ENCODE results near the gene CXorf58. TPM values are rescaled to one million over a fixed set of nuclear protein-coding genes. Genes with fewer than 3 reads are reported as not detected.

Gene CXorf58
- polyA plus RNA-seq, 1 of the 3 experiments (the other 2 are of a cell fraction) = not detected

- Histone ChIP-seq H3K27ac (ENCODE audit: low read depth in 2 of 2, low read length in 1 of 2) (peak overlapping the region; percentile 81 to 83; a peak in 3 of 4 replicates), H3K4me3 (ENCODE audit: low read depth in 2 of 2, low read length in 1 of 2) (peak overlapping the region; percentile 63 to 67; a peak in 3 of 4 replicates), H3K9ac (peak overlapping the region; percentile 76; the same call in 1 of the 2 replicates), H3K36me3 (replicated peaks in 1 of 2; ENCODE audit: control insufficient read depth in 1 of 2, insufficient read depth in 2 of 2, low read length in 1 of 2) (no peaks in the 10 kb centered on the region), H3K4me1 (ENCODE audit: control insufficient read depth in 1 of 2, insufficient read depth in 2 of 2, low read depth in 1 of 2, low read length in 1 of 2) (no peaks in the 10 kb centered on the region; a peak in 2 of 4 replicates), H3K9me3 (no peaks in the 10 kb centered on the region), H3K79me2 (ENCODE audit: insufficient read depth) (peaks cover 9% of the 10 kb centered on the region; the same call in 1 of the 2 replicates), H2AFZ (ENCODE audit: low read depth) (peak overlapping the region; percentile 85), H3F3A (replicated peaks; ENCODE audit: insufficient read depth) (no peaks in the 10 kb centered on the region), H3K27me3 (ENCODE audit: insufficient read depth) (no peaks in the 10 kb centered on the region; the same call in 1 of the 2 replicates), H3K4me2 (no peak overlapping the region), H4K20me1 (ENCODE audit: insufficient read depth) (no peaks in the 10 kb centered on the region), H3K9me2 (no peaks in the 10 kb centered on the region)
- ChIA-PET POLR2A (interaction anchor here (1.2 kb wide), 1 partner anchor 126 kb away, joined by 4 read pairs; the partner anchor contains the start of gene SAT1), CTCF (interaction anchor here (0.6 to 3.3 kb wide), 11 partner anchors 14 to 222 kb away, joined by 3 to 18 read pairs (median 3); partner anchors contain the start of gene EIF2S3)
- no peak for DNase-seq
- TF ChIP-seq SMC3 (IDR thresholded peaks at IDR 0.05; ENCODE audit: low read depth, low read length) (no peak), CTCF (IDR thresholded peaks at IDR 0.05) (peak; percentile 42)
- 28% methylated on average over 13 of the region's 13 CpGs for WGBS (ENCODE audit: low lambda C conversion rate)
Measured at GRCh38 chrX:23908219-23909004, 606 bp downstream of the CXorf58 start.

GRCh38 chrX:23911126-23911835 is 3.5 kb downstream of the CXorf58 start:
- POLR2A ChIA-PET = no interaction called here
- 47% methylated on average over 5 of the region's 5 CpGs for WGBS (ENCODE audit: low lambda C conversion rate)

DNA sequence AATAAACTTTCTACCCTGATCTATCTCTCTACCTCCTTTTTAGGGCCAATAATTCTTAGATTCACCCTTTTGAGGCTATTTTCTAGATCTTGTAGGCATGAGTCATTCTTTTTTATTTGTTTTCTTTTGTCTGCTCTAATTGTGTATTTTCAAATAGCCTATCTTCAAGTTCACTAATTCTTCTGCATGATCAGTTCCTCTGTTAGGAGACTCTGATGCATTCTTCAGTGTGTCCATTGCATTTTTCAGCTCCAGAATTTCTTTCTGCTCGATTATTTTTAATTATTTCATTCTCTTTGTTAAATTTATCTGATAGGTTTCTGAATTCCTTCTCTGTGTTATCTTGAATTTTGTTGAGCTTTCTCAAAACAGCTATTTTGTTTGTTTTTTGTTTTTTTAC is 11.3 kb downstream of the CXorf58 start:
- Histone ChIP-seq H3F3A (replicated peaks; ENCODE audit: insufficient read depth) (no peaks in the 10 kb centered on the region), H3K9me2 (no peaks in the 10 kb centered on the region), H3K27ac (ENCODE audit: low read depth in 2 of 2, low read length in 1 of 2) (no peak overlapping the region), H3K9ac (no peak overlapping the region), H3K4me3 (ENCODE audit: low read depth in 2 of 2, low read length in 1 of 2) (no peak overlapping the region), H4K20me1 (ENCODE audit: insufficient read depth) (no peaks in the 10 kb centered on the region), H2AFZ (ENCODE audit: low read depth) (no peak overlapping the region), H3K27me3 (ENCODE audit: insufficient read depth) (no peaks in the 10 kb centered on the region), H3K79me2 (ENCODE audit: insufficient read depth) (no peaks in the 10 kb centered on the region), H3K9me3 (no peaks in the 10 kb centered on the region), H3K36me3 (replicated peaks in 1 of 2; ENCODE audit: control insufficient read depth in 1 of 2, insufficient read depth in 2 of 2, low read length in 1 of 2) (no peaks in the 10 kb centered on the region), H3K4me2 (no peak overlapping the region), H3K4me1 (ENCODE audit: control insufficient read depth in 1 of 2, insufficient read depth in 2 of 2, low read depth in 1 of 2, low read length in 1 of 2) (no peaks in the 10 kb centered on the region)
- 8% methylated on average over 1 of the region's 1 CpG for WGBS (ENCODE audit: low lambda C conversion rate)
- CTCF ChIA-PET = no interaction called here
- no peak for DNase-seq
- POLR2A ChIA-PET = no interaction called here
- no peak for TF ChIP-seq RFX5 (IDR thresholded peaks at IDR 0.05; ENCODE audit: low read length)
- TF ChIP-seq, protein P1, sequence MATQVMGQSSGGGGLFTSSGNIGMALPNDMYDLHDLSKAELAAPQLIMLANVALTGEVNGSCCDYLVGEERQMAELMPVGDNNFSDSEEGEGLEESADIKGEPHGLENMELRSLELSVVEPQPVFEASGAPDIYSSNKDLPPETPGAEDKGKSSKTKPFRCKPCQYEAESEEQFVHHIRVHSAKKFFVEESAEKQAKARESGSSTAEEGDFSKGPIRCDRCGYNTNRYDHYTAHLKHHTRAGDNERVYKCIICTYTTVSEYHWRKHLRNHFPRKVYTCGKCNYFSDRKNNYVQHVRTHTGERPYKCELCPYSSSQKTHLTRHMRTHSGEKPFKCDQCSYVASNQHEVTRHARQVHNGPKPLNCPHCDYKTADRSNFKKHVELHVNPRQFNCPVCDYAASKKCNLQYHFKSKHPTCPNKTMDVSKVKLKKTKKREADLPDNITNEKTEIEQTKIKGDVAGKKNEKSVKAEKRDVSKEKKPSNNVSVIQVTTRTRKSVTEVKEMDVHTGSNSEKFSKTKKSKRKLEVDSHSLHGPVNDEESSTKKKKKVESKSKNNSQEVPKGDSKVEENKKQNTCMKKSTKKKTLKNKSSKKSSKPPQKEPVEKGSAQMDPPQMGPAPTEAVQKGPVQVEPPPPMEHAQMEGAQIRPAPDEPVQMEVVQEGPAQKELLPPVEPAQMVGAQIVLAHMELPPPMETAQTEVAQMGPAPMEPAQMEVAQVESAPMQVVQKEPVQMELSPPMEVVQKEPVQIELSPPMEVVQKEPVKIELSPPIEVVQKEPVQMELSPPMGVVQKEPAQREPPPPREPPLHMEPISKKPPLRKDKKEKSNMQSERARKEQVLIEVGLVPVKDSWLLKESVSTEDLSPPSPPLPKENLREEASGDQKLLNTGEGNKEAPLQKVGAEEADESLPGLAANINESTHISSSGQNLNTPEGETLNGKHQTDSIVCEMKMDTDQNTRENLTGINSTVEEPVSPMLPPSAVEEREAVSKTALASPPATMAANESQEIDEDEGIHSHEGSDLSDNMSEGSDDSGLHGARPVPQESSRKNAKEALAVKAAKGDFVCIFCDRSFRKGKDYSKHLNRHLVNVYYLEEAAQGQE (IDR thresholded peaks at IDR 0.05; ENCODE audit: low read depth, low read length) = no peak
- TF ChIP-seq MEF2A (IDR thresholded peaks at IDR 0.05; ENCODE audit: borderline replicate concordance, low read depth) = no peak
- TF ChIP-seq MXI1 (IDR thresholded peaks at IDR 0.05; ENCODE audit: low read depth, low read length) = no peak
- TF ChIP-seq CTCF (IDR thresholded peaks at IDR 0.05) = no peak
- no peak for TF ChIP-seq IRF3 (IDR thresholded peaks at IDR 0.05; ENCODE audit: low read depth, low read length)

More at GRCh38 chrX:23911126-23911835, 3.5 kb downstream of the CXorf58 start:
- Histone ChIP-seq H3K27me3 (ENCODE audit: insufficient read depth) (no peaks in the 10 kb centered on the region; the same call in 1 of the 2 replicates), H3K79me2 (ENCODE audit: insufficient read depth) (peaks cover 7% of the 10 kb centered on the region; the same call in 1 of the 2 replicates), H4K20me1 (ENCODE audit: insufficient read depth) (no peaks in the 10 kb centered on the region), H3K9ac (no peak overlapping the region), H3F3A (replicated peaks; ENCODE audit: insufficient read depth) (no peaks in the 10 kb centered on the region), H3K9me2 (no peaks in the 10 kb centered on the region), H3K9me3 (no peaks in the 10 kb centered on the region), H3K4me2 (no peak overlapping the region), H3K27ac (ENCODE audit: low read depth in 2 of 2, low read length in 1 of 2) (no peak overlapping the region), H3K4me1 (ENCODE audit: control insufficient read depth in 1 of 2, insufficient read depth in 2 of 2, low read depth in 1 of 2, low read length in 1 of 2) (no peaks in the 10 kb centered on the region; a peak in 2 of 4 replicates), H3K4me3 (ENCODE audit: low read depth in 2 of 2, low read length in 1 of 2) (no peak overlapping the region), H2AFZ (ENCODE audit: low read depth) (no peak overlapping the region), H3K36me3 (replicated peaks in 1 of 2; ENCODE audit: control insufficient read depth in 1 of 2, insufficient read depth in 2 of 2, low read length in 1 of 2) (no peaks in the 10 kb centered on the region)
- CTCF ChIA-PET = interaction anchor here (1.2 to 1.3 kb wide), 2 partner anchors 9 to 143 kb away, joined by 3 to 5 read pairs; partner anchors contain the start of gene EIF2S3
- TF ChIP-seq RAD21 (IDR thresholded peaks at IDR 0.05; ENCODE audit: low read length) = no peak
- DNase-seq = no peak
